Neural cell (in vitro differentiated cells): ENCODE measurements around the gene DMRT1. TPM values are rescaled to one million over a fixed set of nuclear protein-coding genes. Genes with fewer than 3 reads are reported as not detected.

ENCODE experiments used
- H2AFZ ChIP-seq: fragments of 200-600, 300-800 bp; sonication (generic), shearing (Covaris generic); 2 replicates; pipeline ENCODE4 v1.6.0; 2014; ENCODE audit warnings: low read depth, mild to moderate bottlenecking, antibody characterized with exemption, low read length, moderate library complexity
- H3F3A ChIP-seq: fragments of 200-600 bp; shearing (Covaris generic); 2 replicates; pipeline ENCODE4 v1.6.1; 2016; ENCODE audit warnings: mild to moderate bottlenecking, moderate library complexity, mixed read lengths, antibody characterized with exemption, low read length; ENCODE audit not compliant: insufficient read depth, poor library complexity, severe bottlenecking
- H3K27ac ChIP-seq: fragments of 200-600, 300-800 bp; sonication (generic), shearing (Covaris generic); 2 replicates; pipeline ENCODE4 v1.5.1; 2014; ENCODE audit warnings: mild to moderate bottlenecking, low read length, moderate library complexity
- H3K27me3 ChIP-seq: fragments of 300-800, 200-600 bp; sonication (generic), shearing (Covaris generic); 2 replicates; pipeline ENCODE4 v1.6.0; 2014; ENCODE audit warnings: mild to moderate bottlenecking, low read depth, low read length, moderate library complexity; ENCODE audit not compliant: insufficient read depth
- H3K36me3 ChIP-seq: fragments of 300-800, 200-600 bp; sonication (generic), shearing (Covaris generic); 2 replicates; pipeline ENCODE4 v1.5.1; 2014; ENCODE audit warnings: mild to moderate bottlenecking, antibody characterized with exemption, low read length, moderate library complexity; ENCODE audit not compliant: insufficient read depth
- H3K4me2 ChIP-seq: fragments of 300-800, 200-600 bp; sonication (generic), shearing (Covaris generic); 2 replicates; pipeline ENCODE4 v1.6.0; 2014; ENCODE audit warnings: mild to moderate bottlenecking, low read length
- H3K4me3 ChIP-seq: fragments of 300-800, 200-600 bp; sonication (generic), shearing (Covaris generic); 2 replicates; pipeline ENCODE4 v1.5.1; 2014; ENCODE audit warnings: mild to moderate bottlenecking, low read length, moderate library complexity
- H3K79me2 ChIP-seq: fragments of 200-600 bp; shearing (Covaris generic); replicated peaks from 2 replicates; pipeline ENCODE4 v1.6.0; 2014; ENCODE audit warnings: mild to moderate bottlenecking, low read length, moderate library complexity; ENCODE audit not compliant: insufficient read depth
- H3K9ac ChIP-seq: fragments of 300-800, 200-600 bp; sonication (generic), shearing (Covaris generic); 2 replicates; pipeline ENCODE4 v1.6.1; 2016; ENCODE audit warnings: mild to moderate bottlenecking, low read length, mixed read lengths
- H3K9me2 ChIP-seq: fragments of 200-600 bp; shearing (Covaris generic); 2 replicates; pipeline ENCODE4 v1.6.1; 2016; ENCODE audit warnings: mild to moderate bottlenecking, low read length, mixed read lengths; ENCODE audit not compliant: insufficient read depth
- H3K9me3 ChIP-seq: fragments of 200-600, 300-800 bp; sonication (generic), shearing (Covaris generic); 2 replicates; pipeline ENCODE4 v1.6.1; 2016; ENCODE audit warnings: mild to moderate bottlenecking, mixed run types, low read length, moderate library complexity, mixed read lengths
- H4K20me1 ChIP-seq: fragments of 200-600 bp; shearing (Covaris generic); 2 replicates; pipeline ENCODE4 v1.6.1; 2016; ENCODE audit warnings: mild to moderate bottlenecking, mixed run types; ENCODE audit not compliant: insufficient read depth
- CTCF ChIP-seq: fragments of 450-650 bp; IDR thresholded peaks from 2 replicates; pipeline ENCODE4 v1.5.1; 2014; ENCODE audit warnings: antibody characterized with exemption, mild to moderate bottlenecking, moderate library complexity; ENCODE audit not compliant: poor library complexity, severe bottlenecking
- EP300 ChIP-seq: fragments of 450-650 bp; conservative IDR thresholded peaks from 2 replicates; pipeline ENCODE4 v1.6.1; 2014; ENCODE audit warnings: antibody characterized with exemption, mild to moderate bottlenecking, moderate library complexity; ENCODE audit not compliant: poor library complexity, severe bottlenecking
- EZH2 ChIP-seq: fragments of 200-600, 300-800 bp; shearing (Covaris generic), sonication (generic); IDR thresholded peaks from 2 replicates; pipeline ENCODE4 v1.6.1; 2014; ENCODE audit warnings: antibody characterized with exemption, low read length, borderline replicate concordance, mild to moderate bottlenecking; ENCODE audit not compliant: insufficient read depth, poor library complexity, severe bottlenecking
- MXI1 ChIP-seq: fragments of 450-650 bp; conservative IDR thresholded peaks from 2 replicates; pipeline ENCODE4 v1.6.1; 2014; ENCODE audit warnings: antibody characterized with exemption, mild to moderate bottlenecking; ENCODE audit not compliant: poor library complexity, severe bottlenecking
- POLR2AphosphoS5 ChIP-seq: IDR thresholded peaks from 2 replicates; pipeline ENCODE4 v1.6.1; 2012
- RAD21 ChIP-seq: fragments of 450-650 bp; conservative IDR thresholded peaks from 2 replicates; pipeline ENCODE4 v1.6.1; 2014; ENCODE audit warnings: antibody characterized with exemption, mild to moderate bottlenecking, moderate library complexity
- REST ChIP-seq: IDR thresholded peaks from 2 replicates; pipeline ENCODE4 v1.6.1; 2012; ENCODE audit warnings: borderline replicate concordance
- SMC3 ChIP-seq: fragments of 450-650 bp; conservative IDR thresholded peaks from 2 replicates; pipeline ENCODE4 v1.6.1; 2014; ENCODE audit warnings: antibody characterized with exemption, mild to moderate bottlenecking, moderate library complexity; ENCODE audit not compliant: poor library complexity
- TAF1 ChIP-seq: IDR thresholded peaks from 2 replicates; pipeline ENCODE4 v1.6.1; 2012; ENCODE audit warnings: low read depth
- polyA plus RNA-seq: library from polyadenylated mRNA; depleted of rRNA; stranded (reverse); fragments of >200 nt; gene quantifications from 2 replicates; pipeline ENCODE4 v1.2.3, GENCODE V29; 2014

Gene DMRT1
- polyA plus RNA-seq, 1 donor from 2014 or later, result 0.26 TPM

GRCh38 chr9:849431-849830 is 7.9 kb downstream of the DMRT1 start:
- H3K9me3 ChIP-seq, result no peaks in the 10 kb centered on the region

GRCh38 chr9:852539-852938 is 11.0 kb downstream of the DMRT1 start:
- H3K9me2 ChIP-seq, result no peaks in the 10 kb centered on the region
- H3K9ac ChIP-seq, result no peak overlapping the region
- no peaks in the 10 kb centered on the region for H3K9me3 ChIP-seq
- no peak overlapping the region for H3K4me3 ChIP-seq
- no peaks in the 10 kb centered on the region for H4K20me1 ChIP-seq
- H2AFZ ChIP-seq, result no peak overlapping the region
- no peaks in the 10 kb centered on the region for H3K79me2 ChIP-seq
- no peak overlapping the region for H3K4me2 ChIP-seq
- no peaks in the 10 kb centered on the region for H3F3A ChIP-seq
- no peaks in the 10 kb centered on the region for H3K27me3 ChIP-seq
- no peaks in the 10 kb centered on the region for H3K36me3 ChIP-seq
- no peak overlapping the region for H3K27ac ChIP-seq
- TF ChIP-seq TAF1 (no peak), REST (no peak), SMC3 (no peak), POLR2AphosphoS5 (no peak), MXI1 (no peak), RAD21 (no peak), CTCF (no peak)

More at GRCh38 chr9:849431-849830, 7.9 kb downstream of the DMRT1 start:
- no peaks in the 10 kb centered on the region for H3K9me2 ChIP-seq
- no peak overlapping the region for H3K9ac ChIP-seq
- H3K79me2 ChIP-seq, result no peaks in the 10 kb centered on the region
- TF ChIP-seq EZH2, result no peak
- TF ChIP-seq EP300, result no peak
- TF ChIP-seq SMC3, result no peak
- no peak for TF ChIP-seq MXI1
- no peak for TF ChIP-seq CTCF
- no peak for TF ChIP-seq REST
- TF ChIP-seq TAF1, result no peak
- no peak for TF ChIP-seq POLR2AphosphoS5
- no peak overlapping the region for H2AFZ ChIP-seq
- H4K20me1 ChIP-seq, result no peaks in the 10 kb centered on the region
- H3K36me3 ChIP-seq, result no peaks in the 10 kb centered on the region
- no peak overlapping the region for H3K4me3 ChIP-seq
- no peak overlapping the region for H3K27ac ChIP-seq
- H3K4me2 ChIP-seq, result no peak overlapping the region
- H3K27me3 ChIP-seq, result peaks cover 20% of the 10 kb centered on the region
- no peaks in the 10 kb centered on the region for H3F3A ChIP-seq
